Keratinocyte (primary cell): ENCODE results near the gene FBXW7. TPM values are rescaled to one million over a fixed set of nuclear protein-coding genes. Genes with fewer than 3 reads are reported as not detected.

Experiments
- DNase-seq: peaks from one replicate; pipeline ENCODE4 v3.0.0-alpha.2; 2011; ENCODE audit warnings: low read depth, missing footprints, low spot score
- FAIRE-seq: peaks from 2 replicates; lab custom pipeline; 2011; peaks lifted over from hg19 to GRCh38; lab: Jason Lieb, UNC
- H2AFZ ChIP-seq: 2 replicates; pipeline ENCODE4 v1.6.0; 2012; ENCODE audit warnings: low read length, control low read depth, inconsistent platforms; ENCODE audit not compliant: control insufficient read depth
- H3K27ac ChIP-seq: 2 replicates; pipeline ENCODE4 v1.5.1; 2011; ENCODE audit warnings: low read length; ENCODE audit not compliant: control insufficient read depth, insufficient read depth
- H3K27me3 ChIP-seq: 3 replicates; pipeline ENCODE4 v1.6.0; 2011; ENCODE audit warnings: low read length; ENCODE audit not compliant: control insufficient read depth, insufficient read depth; ENCODE audit errors: extremely low read depth
- H3K36me3 ChIP-seq, 2 experiments: 2 replicates in 1 of 2; 3 replicates in 1 of 2; pipeline ENCODE4 v1.5.1; 2011; ENCODE audit warnings: low read length in 2 of 2, mild to moderate bottlenecking in 1 of 2; ENCODE audit not compliant: control insufficient read depth in 2 of 2, insufficient read depth in 2 of 2; ENCODE audit errors: extremely low read depth in 1 of 2
- H3K4me1 ChIP-seq: 3 replicates; pipeline ENCODE4 v1.5.1; 2011; ENCODE audit warnings: low read length; ENCODE audit not compliant: control insufficient read depth, insufficient read depth; ENCODE audit errors: extremely low read depth
- H3K4me2 ChIP-seq: 3 replicates; pipeline ENCODE4 v1.6.0; 2011; ENCODE audit warnings: low read depth, low read length; ENCODE audit not compliant: control insufficient read depth, insufficient read depth; ENCODE audit errors: extremely low read depth
- H3K4me3 ChIP-seq, 3 experiments: fragments of 200-600 bp in 1 of 3; sonication (generic) in 1 of 3; 2 replicates in 2 of 3; 3 replicates in 1 of 3; pipeline ENCODE4 v1.5.1; 2011 to 2016; ENCODE audit warnings: low read length in 3 of 3, mild to moderate bottlenecking in 3 of 3, control low read depth in 2 of 3, inconsistent platforms in 1 of 3, low read depth in 1 of 3, mixed read lengths in 1 of 3, mixed run types in 1 of 3, moderate library complexity in 1 of 3; ENCODE audit not compliant: control insufficient read depth in 2 of 3, insufficient read depth in 2 of 3; ENCODE audit errors: extremely low read depth in 1 of 3
- H3K79me2 ChIP-seq: 2 replicates; pipeline ENCODE4 v1.6.0; 2012; ENCODE audit warnings: low read length; ENCODE audit not compliant: control insufficient read depth, insufficient read depth
- H3K9ac ChIP-seq: 3 replicates; pipeline ENCODE4 v1.6.0; 2011; ENCODE audit warnings: low read length; ENCODE audit not compliant: control insufficient read depth, insufficient read depth; ENCODE audit errors: extremely low read depth
- H3K9me1 ChIP-seq: 3 replicates; pipeline ENCODE4 v1.6.0; 2011; ENCODE audit warnings: low read length; ENCODE audit not compliant: control insufficient read depth, insufficient read depth; ENCODE audit errors: extremely low read depth
- H3K9me3 ChIP-seq: 2 replicates; pipeline ENCODE4 v1.5.1; 2012; ENCODE audit warnings: low read depth, low read length; ENCODE audit not compliant: control insufficient read depth
- H4K20me1 ChIP-seq: 3 replicates; pipeline ENCODE4 v1.6.0; 2011; ENCODE audit warnings: low read length; ENCODE audit not compliant: control insufficient read depth, insufficient read depth; ENCODE audit errors: extremely low read depth
- EZH2 ChIP-seq: IDR thresholded peaks from one replicate; pipeline ENCODE4 v1.6.1; 2012; ENCODE audit warnings: inconsistent platforms, mild to moderate bottlenecking, low read length, moderate library complexity
- dilution Hi-C: fragments of 300-500 bp; cut with MboI; formaldehyde crosslinking; loops from one replicate; pipeline ENCODE4 v1.7.0; 2020; ENCODE audit warnings: low sequenced_read_pairs; ENCODE audit not compliant: extremely low pct_ligation_motif_present
- polyA plus RNA-seq, 5 experiments: library from polyadenylated mRNA; depleted of rRNA in 3 of 5; stranded (reverse) in 3 of 5; stranded (forward) in 1 of 5; unstranded in 1 of 5; fragments of >200 nt; gene quantifications; 1 replicate in 1 of 5; 2 replicates in 3 of 5; 3 replicates in 1 of 5; pipeline versions ENCODE4 v1.2.1 to v1.2.3, GENCODE V29; 2011 to 2012; ENCODE audit warnings: missing spikeins in 2 of 5, low read depth in 1 of 5, low replicate concordance in 1 of 5
- TF ChIP-seq, protein P1 (sequence below), 3 experiments: IDR thresholded peaks in 1 of 3; conservative IDR thresholded peaks in 1 of 3; optimal IDR thresholded peaks in 1 of 3; 2 replicates in 2 of 3; 3 replicates in 1 of 3; pipeline versions ENCODE3 to v1.5.1; 2011; ENCODE audit warnings: low read length in 3 of 3, mild to moderate bottlenecking in 3 of 3, moderate library complexity in 2 of 3, control low read depth in 1 of 3, inconsistent platforms in 1 of 3; ENCODE audit not compliant: insufficient read depth in 2 of 3; ENCODE audit errors: extremely low read depth in 1 of 3

Gene FBXW7
- polyA plus RNA-seq, 1 donor (not counting 4 experiments of a cell fraction or from before 2014, with no cell fraction given) = 39.6 TPM

DNA sequence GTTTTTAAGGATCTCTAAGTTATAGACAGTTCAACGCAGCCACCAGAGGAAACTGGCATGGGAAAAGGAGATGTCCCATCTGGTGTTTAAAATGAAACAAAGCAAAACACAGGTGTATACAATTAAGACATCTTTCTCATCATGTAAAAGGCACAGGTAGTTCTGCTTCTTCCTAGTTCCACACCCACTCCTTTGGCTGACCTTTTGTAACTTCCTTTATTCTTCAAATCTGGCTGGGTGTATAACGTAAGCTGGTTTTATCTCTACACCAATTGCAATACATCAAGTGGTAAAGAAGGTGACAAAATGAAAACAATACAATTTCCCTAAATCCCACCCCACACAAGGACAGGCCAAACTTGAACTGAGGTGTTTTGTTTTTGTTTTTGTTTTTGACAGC lies 27.3 kb upstream of the FBXW7 start:
- H3K9me1 ChIP-seq = no peaks in the 10 kb centered on the region
- no peaks in the 10 kb centered on the region for H3K79me2 ChIP-seq
- H3K9me3 ChIP-seq = no peaks in the 10 kb centered on the region
- H3K4me2 ChIP-seq = no peak overlapping the region
- DNase-seq (no peak), FAIRE-seq (no peak)
- H2AFZ ChIP-seq = no peak overlapping the region
- no peaks in the 10 kb centered on the region for H3K27me3 ChIP-seq
- TF ChIP-seq EZH2 = no peak
- H3K36me3 ChIP-seq = no peaks in the 10 kb centered on the region
- H3K4me3 ChIP-seq = no peak overlapping the region
- no peaks in the 10 kb centered on the region for H4K20me1 ChIP-seq
- dilution Hi-C loops = no loop called here
- H3K27ac ChIP-seq = no peak overlapping the region
- H3K9ac ChIP-seq = no peak overlapping the region
- H3K4me1 ChIP-seq = no peaks in the 10 kb centered on the region

DNA sequence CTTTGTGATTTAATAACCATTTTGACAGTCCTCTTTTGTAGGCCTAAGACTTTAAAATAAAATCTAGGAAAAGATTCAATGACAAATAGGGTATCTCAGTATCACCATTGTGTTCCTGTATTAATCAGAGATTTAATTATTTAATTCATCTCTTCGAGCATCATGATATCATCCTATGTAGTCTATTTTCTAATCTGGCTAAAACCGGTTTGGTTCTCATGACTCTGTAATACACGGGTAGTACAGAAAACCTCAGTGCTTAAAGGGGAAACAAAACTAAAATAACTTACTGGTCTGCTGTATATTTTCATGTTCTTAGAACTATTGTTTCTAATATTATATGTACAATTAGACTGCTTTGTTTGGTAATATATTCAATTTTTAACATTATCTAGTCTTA lies 23.7 kb upstream of the FBXW7 start:
- Histone ChIP-seq H3K27ac (no peak overlapping the region), H4K20me1 (no peaks in the 10 kb centered on the region), H3K36me3 (no peaks in the 10 kb centered on the region), H3K9ac (no peak overlapping the region), H3K9me3 (no peaks in the 10 kb centered on the region), H3K9me1 (no peaks in the 10 kb centered on the region), H2AFZ (no peak overlapping the region), H3K27me3 (no peaks in the 10 kb centered on the region), H3K79me2 (no peaks in the 10 kb centered on the region), H3K4me1 (no peaks in the 10 kb centered on the region), H3K4me2 (no peak overlapping the region), H3K4me3 (no peak overlapping the region)
- DNase-seq (no peak), FAIRE-seq (no peak)
- TF ChIP-seq, protein P1, sequence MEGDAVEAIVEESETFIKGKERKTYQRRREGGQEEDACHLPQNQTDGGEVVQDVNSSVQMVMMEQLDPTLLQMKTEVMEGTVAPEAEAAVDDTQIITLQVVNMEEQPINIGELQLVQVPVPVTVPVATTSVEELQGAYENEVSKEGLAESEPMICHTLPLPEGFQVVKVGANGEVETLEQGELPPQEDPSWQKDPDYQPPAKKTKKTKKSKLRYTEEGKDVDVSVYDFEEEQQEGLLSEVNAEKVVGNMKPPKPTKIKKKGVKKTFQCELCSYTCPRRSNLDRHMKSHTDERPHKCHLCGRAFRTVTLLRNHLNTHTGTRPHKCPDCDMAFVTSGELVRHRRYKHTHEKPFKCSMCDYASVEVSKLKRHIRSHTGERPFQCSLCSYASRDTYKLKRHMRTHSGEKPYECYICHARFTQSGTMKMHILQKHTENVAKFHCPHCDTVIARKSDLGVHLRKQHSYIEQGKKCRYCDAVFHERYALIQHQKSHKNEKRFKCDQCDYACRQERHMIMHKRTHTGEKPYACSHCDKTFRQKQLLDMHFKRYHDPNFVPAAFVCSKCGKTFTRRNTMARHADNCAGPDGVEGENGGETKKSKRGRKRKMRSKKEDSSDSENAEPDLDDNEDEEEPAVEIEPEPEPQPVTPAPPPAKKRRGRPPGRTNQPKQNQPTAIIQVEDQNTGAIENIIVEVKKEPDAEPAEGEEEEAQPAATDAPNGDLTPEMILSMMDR (optimal IDR thresholded peaks at IDR 0.05 in 1 of 3, IDR thresholded peaks at IDR 0.05 in 1 of 3, conservative IDR thresholded peaks at IDR 0.05 in 1 of 3; ENCODE audit: extremely low read depth in 1 of 3, insufficient read depth in 2 of 3, low read length in 3 of 3) = no peak
- no peak for TF ChIP-seq EZH2
- dilution Hi-C loops = no loop called here

DNA sequence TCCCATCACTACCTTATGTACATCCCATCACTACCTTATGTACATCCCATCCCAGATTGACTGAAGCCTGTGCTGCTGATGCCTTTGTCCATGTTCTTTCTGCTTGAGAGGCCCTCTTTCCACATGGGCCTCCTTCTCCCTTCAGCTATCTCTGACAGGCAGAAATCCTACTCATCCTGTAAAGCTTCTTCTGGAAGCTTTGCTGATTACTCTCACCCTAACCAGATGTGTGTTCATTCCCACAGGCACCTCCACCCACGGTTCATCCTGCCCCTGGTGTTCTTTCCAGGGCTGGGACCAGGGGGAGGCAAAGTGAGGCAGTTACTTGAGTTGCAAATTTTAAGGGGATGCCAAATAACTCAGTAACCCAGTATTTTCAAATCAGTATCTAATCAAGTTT lies 22.5 kb upstream of the FBXW7 start:
- Histone ChIP-seq H3K79me2 (no peaks in the 10 kb centered on the region), H3K4me3 (no peak overlapping the region), H3K9me1 (no peaks in the 10 kb centered on the region), H3K36me3 (no peaks in the 10 kb centered on the region), H3K27ac (no peak overlapping the region), H3K9ac (no peak overlapping the region), H4K20me1 (no peaks in the 10 kb centered on the region), H3K4me1 (no peaks in the 10 kb centered on the region), H3K4me2 (no peak overlapping the region), H3K27me3 (no peaks in the 10 kb centered on the region), H2AFZ (no peak overlapping the region), H3K9me3 (no peaks in the 10 kb centered on the region)
- TF ChIP-seq, protein P1 (optimal IDR thresholded peaks at IDR 0.05 in 1 of 3, IDR thresholded peaks at IDR 0.05 in 1 of 3, conservative IDR thresholded peaks at IDR 0.05 in 1 of 3; ENCODE audit: extremely low read depth in 1 of 3, insufficient read depth in 2 of 3, low read length in 3 of 3) = no peak
- TF ChIP-seq EZH2 = no peak
- no peak for DNase-seq
- no peak for FAIRE-seq
- dilution Hi-C loops = no loop called here
